GM12878 (cell line): ENCODE results near the gene SMAD4.

Experiments
- CBFB ChIP-seq: IDR thresholded peaks from 2 replicates; pipeline ENCODE4 v1.6.1; 2016; ENCODE audit warnings: antibody characterized with exemption, low read depth
- CHD2 ChIP-seq: IDR thresholded peaks from 2 replicates; pipeline ENCODE4 v1.6.1; 2011; ENCODE audit warnings: low read depth, low read length, improper control_type of control experiment, borderline replicate concordance
- IKZF2 ChIP-seq, 2 experiments: fragments of 450-650 bp; IDR thresholded peaks; 2 replicates each; pipeline ENCODE4 v1.6.1; 2017; ENCODE audit warnings: mild to moderate bottlenecking in 2 of 2, moderate library complexity in 2 of 2
- NR2C2 ChIP-seq: IDR thresholded peaks from 2 replicates; pipeline ENCODE4 v1.6.1; 2011; ENCODE audit warnings: borderline replicate concordance, low read depth; ENCODE audit not compliant: control insufficient read depth, insufficient read length
- POLR2AphosphoS5 ChIP-seq: IDR thresholded peaks from 2 replicates; pipeline ENCODE4 v1.6.1; 2011; ENCODE audit warnings: mild to moderate bottlenecking, low read length, inconsistent platforms
- RBBP5 ChIP-seq: fragments of 200-600 bp; sonication (generic); conservative IDR thresholded peaks from 2 replicates; pipeline ENCODE4 v1.6.1; 2016
- RCOR1 ChIP-seq: conservative IDR thresholded peaks from 2 replicates; pipeline ENCODE4 v1.6.1; 2012; ENCODE audit warnings: low read depth, low read length, improper control_type of control experiment
- SIN3A ChIP-seq: IDR thresholded peaks from 2 replicates; pipeline ENCODE4 v1.6.1; 2012; ENCODE audit warnings: low read depth, low read length, improper control_type of control experiment
- SREBF2 ChIP-seq: IDR thresholded peaks from 2 replicates; pipeline ENCODE4 v1.6.1; 2012; ENCODE audit warnings: mild to moderate bottlenecking, low read length
- TAF1 ChIP-seq: IDR thresholded peaks from 2 replicates; pipeline ENCODE4 v1.6.1; 2011; ENCODE audit warnings: mild to moderate bottlenecking, low read depth, low read length, borderline replicate concordance
- USF1 ChIP-seq: IDR thresholded peaks from 2 replicates; pipeline ENCODE4 v1.6.1; 2011; ENCODE audit warnings: borderline replicate concordance, low read depth, mild to moderate bottlenecking, moderate library complexity, mixed read lengths, low read length; ENCODE audit not compliant: insufficient read depth; ENCODE audit errors: extremely low read length
- ZNF274 ChIP-seq: IDR thresholded peaks from one replicate; pipeline ENCODE4 v1.8.0; 2011; ENCODE audit not compliant: insufficient read length, insufficient read depth
- TF ChIP-seq, protein P1 (sequence below): IDR thresholded peaks from 2 replicates; pipeline ENCODE4 v1.6.1; 2012; ENCODE audit warnings: low read depth, low read length, improper control_type of control experiment
- TF ChIP-seq, protein P2 (sequence below), 3 experiments: IDR thresholded peaks in 2 of 3; conservative IDR thresholded peaks in 1 of 3; 2 replicates each; pipeline ENCODE4 v1.5.1; 2011; ENCODE audit warnings: low read depth in 3 of 3, low read length in 3 of 3, mild to moderate bottlenecking in 3 of 3, control low read depth in 2 of 3, moderate library complexity in 2 of 3, inconsistent platforms in 1 of 3, mixed read lengths in 1 of 3; ENCODE audit not compliant: control insufficient read depth in 2 of 3, insufficient read depth in 1 of 3; ENCODE audit errors: extremely low read depth in 1 of 3

DNA sequence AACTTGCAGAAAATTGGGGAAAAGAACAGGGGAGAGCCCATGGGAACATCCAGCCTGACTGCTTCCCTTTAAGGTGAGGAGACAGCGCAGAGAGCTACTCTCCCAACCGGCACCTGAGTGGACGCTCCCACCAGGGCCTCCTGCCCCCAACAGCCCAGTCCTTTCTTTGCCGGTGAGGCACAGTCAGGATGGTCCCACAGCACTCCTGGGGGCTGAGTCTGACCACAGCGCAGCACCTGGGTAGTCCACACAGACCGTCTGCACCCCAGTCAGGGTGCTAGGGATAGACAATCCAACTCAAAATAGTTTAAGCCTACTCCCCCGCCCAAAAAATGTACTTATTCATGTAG lies 93.0 kb downstream of the SMAD4 start:
- TF ChIP-seq IKZF2 (IDR thresholded peaks at IDR 0.05) (no peak), TAF1 (no peak), SIN3A (no peak), POLR2AphosphoS5 (no peak), CBFB (no peak), ZNF274 (no peak), SREBF2 (no peak), CHD2 (no peak), RBBP5 (no peak), RCOR1 (no peak), NR2C2 (no peak), USF1 (no peak)
- TF ChIP-seq, protein P1, sequence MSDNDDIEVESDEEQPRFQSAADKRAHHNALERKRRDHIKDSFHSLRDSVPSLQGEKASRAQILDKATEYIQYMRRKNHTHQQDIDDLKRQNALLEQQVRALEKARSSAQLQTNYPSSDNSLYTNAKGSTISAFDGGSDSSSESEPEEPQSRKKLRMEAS = no peak
- TF ChIP-seq, protein P2, sequence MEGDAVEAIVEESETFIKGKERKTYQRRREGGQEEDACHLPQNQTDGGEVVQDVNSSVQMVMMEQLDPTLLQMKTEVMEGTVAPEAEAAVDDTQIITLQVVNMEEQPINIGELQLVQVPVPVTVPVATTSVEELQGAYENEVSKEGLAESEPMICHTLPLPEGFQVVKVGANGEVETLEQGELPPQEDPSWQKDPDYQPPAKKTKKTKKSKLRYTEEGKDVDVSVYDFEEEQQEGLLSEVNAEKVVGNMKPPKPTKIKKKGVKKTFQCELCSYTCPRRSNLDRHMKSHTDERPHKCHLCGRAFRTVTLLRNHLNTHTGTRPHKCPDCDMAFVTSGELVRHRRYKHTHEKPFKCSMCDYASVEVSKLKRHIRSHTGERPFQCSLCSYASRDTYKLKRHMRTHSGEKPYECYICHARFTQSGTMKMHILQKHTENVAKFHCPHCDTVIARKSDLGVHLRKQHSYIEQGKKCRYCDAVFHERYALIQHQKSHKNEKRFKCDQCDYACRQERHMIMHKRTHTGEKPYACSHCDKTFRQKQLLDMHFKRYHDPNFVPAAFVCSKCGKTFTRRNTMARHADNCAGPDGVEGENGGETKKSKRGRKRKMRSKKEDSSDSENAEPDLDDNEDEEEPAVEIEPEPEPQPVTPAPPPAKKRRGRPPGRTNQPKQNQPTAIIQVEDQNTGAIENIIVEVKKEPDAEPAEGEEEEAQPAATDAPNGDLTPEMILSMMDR (IDR thresholded peaks at IDR 0.05 in 2 of 3, conservative IDR thresholded peaks at IDR 0.05 in 1 of 3; ENCODE audit: control insufficient read depth in 2 of 3, extremely low read depth in 1 of 3, insufficient read depth in 1 of 3, low read depth in 3 of 3, low read length in 3 of 3) = no peak
